ENCODE data around the gene PRICKLE4.
"Not testable (repeated sequence)": the region's sequence is repeated elsewhere in the genome, so short reads cannot be mapped to it uniquely, and the experiment has no call there.

Gene PRICKLE4

GRCh38 chr6:41746107-41746506 lies 34.5 kb upstream of the PRICKLE4 start:
- DNase-seq: no peak

GRCh38 chr6:41747256-41748101 lies 33.1 kb upstream of the PRICKLE4 start, which contains the start of gene PGC:
PGC (minus strand) TSS chr6:41747397; CDS start chr6:41747334, 63 bp downstream.
- no peak for DNase-seq

GRCh38 chr6:41748102-41748477 lies 32.5 kb upstream of the PRICKLE4 start:
- DNase-seq: no peak

DNA sequence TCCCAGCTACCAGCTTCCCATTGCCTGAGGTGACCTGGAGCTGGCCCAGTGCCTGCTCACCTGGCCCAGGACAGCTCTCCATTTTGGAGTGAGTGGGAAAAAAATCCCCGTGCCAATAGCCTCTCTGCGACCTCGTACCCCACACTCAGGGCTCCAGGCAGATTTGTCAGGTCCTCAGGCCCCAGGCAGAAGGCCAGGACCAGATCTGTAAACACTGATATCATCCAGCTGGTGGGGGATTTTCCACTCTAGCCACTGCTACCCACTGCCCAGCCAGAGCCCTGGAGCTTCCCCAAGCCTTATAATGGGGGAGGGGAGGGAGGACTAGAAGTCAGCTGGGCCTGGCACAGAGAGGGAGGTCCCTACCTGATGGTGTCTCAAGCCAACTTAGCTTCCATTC lies 32.0 kb upstream of the PRICKLE4 start:
- no peak for DNase-seq

DNA sequence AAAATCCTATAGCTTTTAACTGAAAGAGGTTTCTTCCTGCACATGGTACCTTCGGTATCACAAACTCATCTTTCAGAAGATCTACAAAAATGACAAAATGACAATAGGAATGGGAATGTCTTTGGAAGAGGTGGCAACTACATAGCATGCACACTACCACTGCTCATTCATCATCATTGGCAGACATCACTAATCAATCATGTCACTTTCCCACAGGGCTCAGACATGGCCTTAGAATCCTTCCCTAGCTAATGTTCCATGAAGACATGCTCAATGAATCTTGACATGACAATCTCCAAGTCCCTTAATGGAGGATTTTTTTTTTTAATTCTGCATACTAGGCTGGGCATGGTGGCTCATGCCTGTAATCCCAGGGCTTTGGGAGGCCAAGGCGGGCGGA lies 30.2 kb upstream of the PRICKLE4 start:
- no peak for DNase-seq

DNA sequence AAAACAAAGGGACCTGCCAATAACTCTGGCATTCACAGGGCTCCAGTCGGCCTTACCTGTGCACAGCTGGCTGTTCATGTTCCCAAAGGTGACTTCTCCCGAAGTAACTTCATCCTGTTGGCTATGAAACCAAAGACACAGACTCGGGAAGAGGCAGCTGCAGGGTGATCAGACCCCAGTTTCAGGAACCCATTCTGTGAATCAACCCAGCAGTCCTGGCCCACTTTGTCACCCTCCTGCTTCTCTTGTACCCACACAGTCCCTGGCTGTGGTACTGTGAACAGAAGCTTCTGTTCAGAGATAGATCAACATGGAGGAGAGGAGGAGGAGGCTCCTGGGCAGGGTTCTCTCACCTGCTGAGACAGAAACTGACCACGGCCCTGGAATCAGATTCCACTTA lies 24.7 kb upstream of the PRICKLE4 start:
- DNase-seq: no peak

DNA sequence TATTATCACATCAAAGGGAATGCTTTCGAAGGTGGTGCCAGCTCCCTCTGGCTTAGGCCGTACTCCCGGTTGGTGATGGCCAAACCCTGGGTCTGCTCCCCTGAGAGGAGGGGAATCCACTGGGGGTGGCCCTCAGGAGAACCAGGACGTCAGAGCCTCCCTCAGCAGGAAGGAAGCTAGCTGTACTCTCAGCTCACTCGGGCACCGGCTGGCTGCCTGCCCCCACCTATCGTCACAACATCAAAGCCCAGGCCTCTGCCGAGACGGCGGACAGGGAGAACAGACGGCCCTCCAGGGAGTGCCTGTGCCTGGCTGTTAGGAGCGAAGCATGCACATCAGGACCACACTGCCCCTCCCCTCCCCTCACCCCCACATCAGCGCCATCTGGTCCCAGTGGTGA lies 24.2 kb upstream of the PRICKLE4 start:
- peak; percentile 13 for DNase-seq

DNA sequence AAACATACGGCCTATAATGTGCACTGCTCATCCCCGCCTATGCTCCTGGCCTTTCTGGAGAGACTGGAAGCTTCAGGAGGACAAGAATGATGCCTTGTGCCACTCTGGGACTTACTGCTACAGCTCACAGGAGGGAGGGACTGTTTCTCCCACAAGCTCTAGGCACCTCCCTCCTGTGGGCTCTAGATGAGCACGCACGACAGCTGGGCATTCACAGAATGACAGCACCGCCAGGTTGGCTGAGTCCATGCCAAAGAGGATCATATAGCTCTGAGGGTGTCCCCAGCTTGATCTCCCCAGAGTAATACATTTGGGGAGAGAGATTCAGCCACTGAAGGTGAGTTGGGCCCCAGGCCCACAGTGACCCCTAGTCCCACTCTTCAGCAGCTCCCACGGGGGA lies 23.3 kb upstream of the PRICKLE4 start:
- no peak for DNase-seq

GRCh38 chr6:41757931-41758640 lies 22.5 kb upstream of the PRICKLE4 start:
- DNase-seq: no peak

DNA sequence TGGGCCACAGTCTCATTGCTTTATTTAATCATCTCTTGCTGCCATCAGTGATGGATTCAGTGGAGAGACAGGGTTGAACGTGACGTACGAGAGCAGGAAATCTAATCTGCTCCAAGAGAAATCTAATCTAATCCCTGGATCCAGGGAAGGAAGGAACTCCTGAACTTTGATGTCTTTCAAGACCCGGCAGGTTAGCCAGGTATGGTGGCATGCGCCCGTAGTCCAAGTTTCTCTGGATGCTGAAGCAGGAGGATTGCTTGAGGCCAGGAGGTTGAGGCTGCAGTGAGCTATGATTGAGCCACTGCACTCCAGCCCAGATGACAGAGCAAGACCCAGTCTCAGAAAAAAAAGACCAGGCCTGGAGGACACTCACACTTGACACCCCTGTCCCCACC lies 21.9 kb upstream of the PRICKLE4 start:
- DNase-seq: no peak

DNA sequence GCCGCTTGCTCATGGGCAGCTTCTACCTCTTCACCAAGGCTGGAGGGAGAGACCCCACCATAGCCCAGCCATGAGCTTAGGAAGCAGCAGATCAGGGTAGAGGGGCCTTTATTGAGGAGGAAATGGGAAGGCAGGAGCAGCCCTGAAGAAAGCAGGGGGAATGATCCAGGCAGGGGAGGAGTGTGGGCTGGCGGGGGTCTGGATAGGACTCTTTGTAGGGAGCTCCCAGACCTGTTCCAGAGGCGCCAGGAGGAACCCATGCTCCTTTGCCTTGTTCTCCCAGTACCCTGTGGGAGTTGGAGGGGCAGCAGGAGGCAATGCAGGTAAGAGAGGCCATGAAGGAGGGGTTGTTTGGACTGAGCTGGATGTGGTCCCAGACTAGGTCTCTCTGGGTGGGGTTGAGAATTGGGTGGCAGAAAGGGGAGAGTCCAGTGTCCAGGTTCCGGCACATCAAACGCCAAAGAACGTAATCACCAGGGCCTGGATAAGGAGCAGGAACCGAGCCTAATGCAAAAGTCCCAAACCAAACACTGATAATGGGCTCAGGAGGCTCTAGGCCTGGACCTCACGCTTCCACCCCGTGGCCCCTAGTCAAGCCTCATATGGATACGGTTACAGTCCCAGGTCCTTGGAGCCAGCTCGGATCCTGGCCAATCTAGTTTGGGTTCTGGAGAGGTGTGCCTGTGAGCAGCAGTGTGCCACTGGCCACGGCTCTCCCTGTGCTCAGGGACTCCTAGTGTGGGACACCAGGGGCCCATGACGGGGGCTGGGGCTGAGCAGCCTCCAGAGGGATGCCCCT lies 21.3 kb upstream of the PRICKLE4 start:
- DNase-seq: no peak

- DNase-seq: no peak
Observed at GRCh38 chr6:41759905-41760579, 20.5 kb upstream of the PRICKLE4 start.

- DNase-seq: no peak
Observed at GRCh38 chr6:41763470-41763869, 17.1 kb upstream of the PRICKLE4 start.

GRCh38 chr6:41766043-41766664 lies 14.4 kb upstream of the PRICKLE4 start:
- DNase-seq: not testable (repeated sequence)

- peak; percentile 26 for DNase-seq
Observed at GRCh38 chr6:41767112-41767833, 13.3 kb upstream of the PRICKLE4 start.

- DNase-seq: peak; percentile 93
Observed at GRCh38 chr6:41768545-41769308, 11.9 kb upstream of the PRICKLE4 start.

DNA sequence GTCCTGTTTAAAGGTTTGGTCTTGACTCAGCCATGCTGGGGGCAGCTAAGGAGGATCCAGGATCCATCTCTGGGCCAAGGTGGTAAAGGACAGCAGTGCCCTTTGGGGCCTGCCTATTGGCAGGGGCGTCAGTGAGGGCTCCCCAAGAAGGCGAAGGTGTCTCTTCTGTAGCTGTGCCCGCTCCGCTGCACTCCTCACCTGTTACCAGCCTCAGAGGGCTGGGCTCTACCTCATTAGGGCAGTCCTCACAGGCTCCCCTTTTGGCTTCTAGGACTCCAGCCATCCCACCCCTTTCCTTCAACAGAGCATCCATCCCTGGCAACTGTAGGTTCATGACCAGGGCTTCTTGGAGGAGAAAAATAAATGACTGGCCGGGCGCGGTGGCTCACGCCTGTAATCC lies 11.2 kb upstream of the PRICKLE4 start:
- no peak for DNase-seq

- no peak for DNase-seq
Observed at GRCh38 chr6:41770381-41771057, 10.1 kb upstream of the PRICKLE4 start.

DNA sequence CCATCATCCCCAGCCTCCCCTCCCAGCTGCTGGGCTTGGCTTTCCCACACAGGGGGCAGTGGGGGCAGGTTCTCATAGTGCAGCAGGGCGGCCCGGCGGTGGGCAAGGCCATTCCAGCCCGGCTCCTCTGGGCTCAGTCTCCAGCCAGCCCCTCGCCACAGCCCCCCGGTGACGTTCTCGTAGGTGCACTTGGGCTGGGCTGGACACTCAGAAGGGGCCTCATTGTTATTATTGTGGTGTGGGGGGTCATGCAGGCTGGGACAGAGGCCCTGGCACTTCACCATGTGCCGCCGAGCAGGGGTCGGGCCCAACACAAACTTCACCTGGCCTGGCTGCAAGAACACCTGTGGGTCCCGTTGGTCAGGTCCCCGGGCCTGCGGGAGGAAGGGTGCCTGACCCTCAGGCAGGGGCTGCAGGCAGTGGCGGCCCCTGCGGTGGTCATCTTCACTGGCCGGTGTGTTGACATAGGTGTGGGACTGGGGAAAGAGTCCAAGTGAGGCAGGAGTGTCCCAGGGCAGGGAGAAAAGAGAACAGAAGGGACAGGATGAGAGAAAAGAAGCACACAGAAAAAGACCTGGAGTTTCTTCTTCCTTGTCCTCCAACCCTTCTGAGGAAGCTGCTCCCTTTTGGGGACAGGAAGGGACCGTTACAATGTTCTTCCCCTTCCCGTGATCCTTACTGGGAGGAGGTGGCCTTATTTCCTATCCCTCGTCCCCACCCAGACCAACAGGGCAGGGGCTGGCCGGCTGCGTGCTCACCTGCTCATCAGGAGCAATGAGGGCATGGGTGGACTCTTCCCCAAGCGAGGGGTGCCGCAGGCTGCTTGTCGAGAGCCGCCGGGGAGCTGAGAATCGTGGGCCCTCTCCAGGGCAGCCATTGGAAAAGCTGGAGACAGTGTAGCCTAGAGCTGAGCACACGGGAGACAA lies 9.3 kb upstream of the PRICKLE4 start:
- DNase-seq: no peak
